ENCODE results near the gene ONECUT2.

Gene ONECUT2

GRCh38 chr18:57422313-57422872, 12.8 kb upstream of the ONECUT2 start:
- 77% methylated on average over 3 of the region's 3 CpGs for WGBS, 2 experiments
- no peaks in the 10 kb centered on the region for H3K36me3 ChIP-seq (ENCODE audit: control insufficient read depth, insufficient read depth, low read length)
- H3K4me1 ChIP-seq (ENCODE audit: control insufficient read depth, insufficient read depth, low read length) = no peaks in the 10 kb centered on the region
- H3K4me3 ChIP-seq (ENCODE audit: insufficient read depth, low read depth, low read length) = no peak overlapping the region
- no peaks in the 10 kb centered on the region for H3K9me3 ChIP-seq (ENCODE audit: control insufficient read depth, low read length)
- peaks cover 30% of the 10 kb centered on the region for H3K27me3 ChIP-seq (ENCODE audit: control insufficient read depth, insufficient read depth, low read length, poor library complexity, severe bottlenecking)
- no peak overlapping the region for H3K27ac ChIP-seq (ENCODE audit: insufficient read depth, low read depth, low read length, poor library complexity, severe bottlenecking)

GRCh38 chr18:57423821-57424220, 11.4 kb upstream of the ONECUT2 start:
- H3K27me3 ChIP-seq (ENCODE audit: control insufficient read depth, insufficient read depth, low read length, poor library complexity, severe bottlenecking) = peaks cover 44% of the 10 kb centered on the region
- H3K4me3 ChIP-seq (ENCODE audit: insufficient read depth, low read depth, low read length) = no peak overlapping the region
- H3K27ac ChIP-seq (ENCODE audit: insufficient read depth, low read depth, low read length, poor library complexity, severe bottlenecking) = no peak overlapping the region

GRCh38 chr18:57425096-57425495, 10.1 kb upstream of the ONECUT2 start:
- peaks cover 57% of the 10 kb centered on the region for H3K27me3 ChIP-seq (ENCODE audit: control insufficient read depth, insufficient read depth, low read length, poor library complexity, severe bottlenecking)
- no peaks in the 10 kb centered on the region for H3K36me3 ChIP-seq (ENCODE audit: control insufficient read depth, insufficient read depth, low read length)
- peaks cover 16% of the 10 kb centered on the region for H3K4me1 ChIP-seq (ENCODE audit: control insufficient read depth, insufficient read depth, low read length)
- no peaks in the 10 kb centered on the region for H3K9me3 ChIP-seq (ENCODE audit: control insufficient read depth, low read length)
- no peak overlapping the region for H3K27ac ChIP-seq (ENCODE audit: insufficient read depth, low read depth, low read length, poor library complexity, severe bottlenecking)
- no peak overlapping the region for H3K4me3 ChIP-seq (ENCODE audit: insufficient read depth, low read depth, low read length)
- 83 to 90% methylated on average over 5 of the region's 5 CpGs for WGBS, 2 experiments

More at GRCh38 chr18:57423821-57424220, 11.4 kb upstream of the ONECUT2 start:
- H3K36me3 ChIP-seq (ENCODE audit: control insufficient read depth, insufficient read depth, low read length) = no peaks in the 10 kb centered on the region
- H3K4me1 ChIP-seq (ENCODE audit: control insufficient read depth, insufficient read depth, low read length) = peaks cover 3% of the 10 kb centered on the region
- no peaks in the 10 kb centered on the region for H3K9me3 ChIP-seq (ENCODE audit: control insufficient read depth, low read length)

GRCh38 chr18:57426187-57426586, 9.0 kb upstream of the ONECUT2 start:
- WGBS, 2 experiments = 85 to 90% methylated on average over 3 to 4 of the region's 4 CpGs
- no peaks in the 10 kb centered on the region for H3K36me3 ChIP-seq (ENCODE audit: control insufficient read depth, insufficient read depth, low read length)
- H3K4me3 ChIP-seq (ENCODE audit: insufficient read depth, low read depth, low read length) = no peak overlapping the region
- no peak overlapping the region for H3K27ac ChIP-seq (ENCODE audit: insufficient read depth, low read depth, low read length, poor library complexity, severe bottlenecking)
- H3K27me3 ChIP-seq (ENCODE audit: control insufficient read depth, insufficient read depth, low read length, poor library complexity, severe bottlenecking) = peaks cover 68% of the 10 kb centered on the region
- peaks cover 25% of the 10 kb centered on the region for H3K4me1 ChIP-seq (ENCODE audit: control insufficient read depth, insufficient read depth, low read length)
- H3K9me3 ChIP-seq (ENCODE audit: control insufficient read depth, low read length) = no peaks in the 10 kb centered on the region

GRCh38 chr18:57427429-57428201, 7.6 kb upstream of the ONECUT2 start:
- Histone ChIP-seq H3K4me1 (ENCODE audit: control insufficient read depth, insufficient read depth, low read length) (peaks cover 34% of the 10 kb centered on the region), H3K27ac (ENCODE audit: insufficient read depth, low read depth, low read length, poor library complexity, severe bottlenecking) (no peak overlapping the region), H3K4me3 (ENCODE audit: insufficient read depth, low read depth, low read length) (peak overlapping the region; percentile 29), H3K9me3 (ENCODE audit: control insufficient read depth, low read length) (no peaks in the 10 kb centered on the region), H3K27me3 (ENCODE audit: control insufficient read depth, insufficient read depth, low read length, poor library complexity, severe bottlenecking) (peaks cover 82% of the 10 kb centered on the region), H3K36me3 (ENCODE audit: control insufficient read depth, insufficient read depth, low read length) (no peaks in the 10 kb centered on the region)
- 5% methylated on average over 80 of the region's 80 CpGs for WGBS, 2 experiments

- Histone ChIP-seq H3K4me1 (ENCODE audit: control insufficient read depth, insufficient read depth, low read length) (peaks cover 39% of the 10 kb centered on the region), H3K27me3 (ENCODE audit: control insufficient read depth, insufficient read depth, low read length, poor library complexity, severe bottlenecking) (peaks cover 91% of the 10 kb centered on the region), H3K4me3 (ENCODE audit: insufficient read depth, low read depth, low read length) (peak overlapping the region; percentile 29), H3K27ac (ENCODE audit: insufficient read depth, low read depth, low read length, poor library complexity, severe bottlenecking) (no peak overlapping the region), H3K9me3 (ENCODE audit: control insufficient read depth, low read length) (no peaks in the 10 kb centered on the region), H3K36me3 (ENCODE audit: control insufficient read depth, insufficient read depth, low read length) (no peaks in the 10 kb centered on the region)
- 1% methylated on average over 99 of the region's 99 CpGs for WGBS, 2 experiments
Observed at GRCh38 chr18:57428221-57429150, 6.7 kb upstream of the ONECUT2 start.

GRCh38 chr18:57429167-57430078, 5.8 kb upstream of the ONECUT2 start:
- peaks cover 99% of the 10 kb centered on the region for H3K27me3 ChIP-seq (ENCODE audit: control insufficient read depth, insufficient read depth, low read length, poor library complexity, severe bottlenecking)
- H3K9me3 ChIP-seq (ENCODE audit: control insufficient read depth, low read length) = no peaks in the 10 kb centered on the region
- peaks cover 49% of the 10 kb centered on the region for H3K4me1 ChIP-seq (ENCODE audit: control insufficient read depth, insufficient read depth, low read length)
- no peaks in the 10 kb centered on the region for H3K36me3 ChIP-seq (ENCODE audit: control insufficient read depth, insufficient read depth, low read length)
- H3K27ac ChIP-seq (ENCODE audit: insufficient read depth, low read depth, low read length, poor library complexity, severe bottlenecking) = no peak overlapping the region
- H3K4me3 ChIP-seq (ENCODE audit: insufficient read depth, low read depth, low read length) = peak overlapping the region; percentile 29
- 1 to 4% methylated on average over 15 to 20 of the region's 22 CpGs for WGBS, 2 experiments

GRCh38 chr18:57430079-57431001, 4.8 kb upstream of the ONECUT2 start:
- Histone ChIP-seq H3K36me3 (ENCODE audit: control insufficient read depth, insufficient read depth, low read length) (no peaks in the 10 kb centered on the region), H3K4me3 (ENCODE audit: insufficient read depth, low read depth, low read length) (no peak overlapping the region), H3K4me1 (ENCODE audit: control insufficient read depth, insufficient read depth, low read length) (peaks cover 51% of the 10 kb centered on the region), H3K27ac (ENCODE audit: insufficient read depth, low read depth, low read length, poor library complexity, severe bottlenecking) (no peak overlapping the region), H3K27me3 (ENCODE audit: control insufficient read depth, insufficient read depth, low read length, poor library complexity, severe bottlenecking) (peaks cover 97% of the 10 kb centered on the region), H3K9me3 (ENCODE audit: control insufficient read depth, low read length) (no peaks in the 10 kb centered on the region)
- WGBS, 2 experiments = 1% methylated on average over 34 of the region's 34 CpGs

GRCh38 chr18:57431002-57431382, 4.2 kb upstream of the ONECUT2 start:
- Histone ChIP-seq H3K9me3 (ENCODE audit: control insufficient read depth, low read length) (no peaks in the 10 kb centered on the region), H3K4me3 (ENCODE audit: insufficient read depth, low read depth, low read length) (no peak overlapping the region), H3K4me1 (ENCODE audit: control insufficient read depth, insufficient read depth, low read length) (peaks cover 51% of the 10 kb centered on the region), H3K27me3 (ENCODE audit: control insufficient read depth, insufficient read depth, low read length, poor library complexity, severe bottlenecking) (peaks cover 94% of the 10 kb centered on the region), H3K36me3 (ENCODE audit: control insufficient read depth, insufficient read depth, low read length) (no peaks in the 10 kb centered on the region), H3K27ac (ENCODE audit: insufficient read depth, low read depth, low read length, poor library complexity, severe bottlenecking) (no peak overlapping the region)
- WGBS, 2 experiments = 1% methylated on average over 7 to 10 of the region's 10 CpGs

Data from ectodermal cell (in vitro differentiated cells).